22Rv1 (cell line): ENCODE measurements around the gene NOVA2.

Experiments used
- H3K27ac ChIP-seq: fragments of 450-650 bp; 2 replicates; pipeline ENCODE4 v1.5.1; 2017
- ZFX ChIP-seq: fragments of 450-650 bp; IDR thresholded peaks from 2 replicates; pipeline ENCODE4 v1.6.1; 2017; ENCODE audit warnings: antibody characterized with exemption, borderline replicate concordance
- TF ChIP-seq, protein P1 (sequence below): fragments of 450-650 bp; IDR thresholded peaks from 2 replicates; pipeline ENCODE4 v1.5.1; 2017; ENCODE audit warnings: mild to moderate bottlenecking

Gene NOVA2

DNA sequence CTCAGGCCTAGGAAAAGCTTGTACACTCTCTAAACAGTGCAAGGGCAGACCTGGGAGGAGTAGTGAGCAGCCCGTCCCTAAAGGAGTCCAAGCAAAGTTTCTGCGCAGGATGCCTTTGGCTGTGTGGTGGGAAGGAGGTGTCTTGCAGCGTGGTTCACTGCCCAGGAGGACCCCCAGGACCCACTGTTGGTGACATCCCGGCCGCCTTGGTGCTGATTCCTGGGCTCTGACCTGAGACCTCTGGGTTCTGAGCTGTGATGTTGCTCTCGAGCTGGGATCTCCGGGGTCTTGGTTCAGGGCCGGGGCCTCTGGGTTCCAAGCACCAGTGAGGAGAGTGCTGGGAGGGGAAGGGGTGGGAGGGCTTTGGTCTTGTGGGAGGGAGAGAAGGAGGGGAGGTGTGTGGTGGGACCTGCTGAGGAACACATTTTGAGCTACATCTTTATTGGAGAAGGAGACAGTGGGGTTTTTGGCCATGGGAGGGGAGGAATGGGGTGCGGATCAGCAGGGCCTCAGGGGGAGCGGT, 45.1 kb upstream of the NOVA2 start:
- no peak for TF ChIP-seq ZFX
- TF ChIP-seq, protein P1, sequence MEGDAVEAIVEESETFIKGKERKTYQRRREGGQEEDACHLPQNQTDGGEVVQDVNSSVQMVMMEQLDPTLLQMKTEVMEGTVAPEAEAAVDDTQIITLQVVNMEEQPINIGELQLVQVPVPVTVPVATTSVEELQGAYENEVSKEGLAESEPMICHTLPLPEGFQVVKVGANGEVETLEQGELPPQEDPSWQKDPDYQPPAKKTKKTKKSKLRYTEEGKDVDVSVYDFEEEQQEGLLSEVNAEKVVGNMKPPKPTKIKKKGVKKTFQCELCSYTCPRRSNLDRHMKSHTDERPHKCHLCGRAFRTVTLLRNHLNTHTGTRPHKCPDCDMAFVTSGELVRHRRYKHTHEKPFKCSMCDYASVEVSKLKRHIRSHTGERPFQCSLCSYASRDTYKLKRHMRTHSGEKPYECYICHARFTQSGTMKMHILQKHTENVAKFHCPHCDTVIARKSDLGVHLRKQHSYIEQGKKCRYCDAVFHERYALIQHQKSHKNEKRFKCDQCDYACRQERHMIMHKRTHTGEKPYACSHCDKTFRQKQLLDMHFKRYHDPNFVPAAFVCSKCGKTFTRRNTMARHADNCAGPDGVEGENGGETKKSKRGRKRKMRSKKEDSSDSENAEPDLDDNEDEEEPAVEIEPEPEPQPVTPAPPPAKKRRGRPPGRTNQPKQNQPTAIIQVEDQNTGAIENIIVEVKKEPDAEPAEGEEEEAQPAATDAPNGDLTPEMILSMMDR: no peak
- H3K27ac ChIP-seq: no peak overlapping the region

DNA sequence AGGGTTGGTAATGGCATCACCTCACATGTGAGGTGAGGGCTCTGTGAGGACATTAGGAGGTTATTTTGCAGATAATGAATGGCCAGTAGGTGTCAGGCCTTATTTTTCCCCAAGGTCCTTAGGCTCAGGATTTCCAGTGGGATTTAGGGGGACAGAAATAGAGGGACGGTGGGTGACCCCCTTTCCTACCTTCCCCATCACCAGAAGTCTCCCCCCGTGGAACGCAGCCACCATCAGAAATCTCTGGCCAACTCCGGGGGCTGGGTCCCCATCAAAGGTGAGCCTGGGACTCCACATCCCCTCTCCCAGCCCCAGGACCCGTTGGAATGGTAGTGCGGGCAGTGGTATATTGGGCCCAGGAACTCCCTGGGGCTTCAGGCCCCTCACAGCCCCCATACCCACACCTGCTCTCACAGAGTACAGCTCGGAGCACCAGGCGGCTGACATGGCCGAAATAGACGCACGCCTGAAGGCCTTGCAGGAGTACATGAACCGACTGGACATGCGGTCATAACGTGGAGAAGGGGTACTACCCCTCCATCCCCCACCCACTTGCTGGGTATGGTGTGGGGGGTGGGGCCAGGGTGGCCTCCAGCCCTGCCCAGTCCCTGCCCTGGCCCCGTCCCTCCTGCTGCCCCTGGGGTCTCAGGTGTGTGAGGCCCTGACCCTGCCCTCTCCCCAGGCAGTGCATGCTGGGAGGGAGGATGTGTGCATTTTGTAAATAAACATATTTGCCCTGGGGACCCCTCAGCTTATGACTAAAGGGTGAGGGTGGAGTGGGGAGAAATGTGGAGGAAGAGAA, 44.4 kb upstream of the NOVA2 start:
- no peak overlapping the region for H3K27ac ChIP-seq
- TF ChIP-seq ZFX: no peak
- TF ChIP-seq, protein P1: no peak

DNA sequence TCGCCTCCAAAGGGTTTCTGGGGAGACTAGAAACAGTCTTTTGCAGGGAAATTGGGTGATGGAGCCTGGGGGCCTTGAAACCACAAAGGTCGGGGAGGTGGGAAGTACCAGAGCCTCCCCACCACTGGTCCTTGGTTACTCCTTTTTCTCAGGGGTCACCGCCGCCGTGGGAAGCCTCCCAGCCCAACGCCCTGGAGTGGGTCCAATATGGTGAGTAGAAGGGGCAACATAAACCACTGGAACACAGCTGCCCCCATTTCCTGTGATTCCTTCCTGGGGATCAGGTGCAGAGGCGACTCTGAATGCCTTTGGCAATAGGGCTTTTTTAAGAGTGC, 43.4 kb upstream of the NOVA2 start:
- H3K27ac ChIP-seq: no peak overlapping the region
- no peak for TF ChIP-seq ZFX
- TF ChIP-seq, protein P1: peak; percentile 52

DNA sequence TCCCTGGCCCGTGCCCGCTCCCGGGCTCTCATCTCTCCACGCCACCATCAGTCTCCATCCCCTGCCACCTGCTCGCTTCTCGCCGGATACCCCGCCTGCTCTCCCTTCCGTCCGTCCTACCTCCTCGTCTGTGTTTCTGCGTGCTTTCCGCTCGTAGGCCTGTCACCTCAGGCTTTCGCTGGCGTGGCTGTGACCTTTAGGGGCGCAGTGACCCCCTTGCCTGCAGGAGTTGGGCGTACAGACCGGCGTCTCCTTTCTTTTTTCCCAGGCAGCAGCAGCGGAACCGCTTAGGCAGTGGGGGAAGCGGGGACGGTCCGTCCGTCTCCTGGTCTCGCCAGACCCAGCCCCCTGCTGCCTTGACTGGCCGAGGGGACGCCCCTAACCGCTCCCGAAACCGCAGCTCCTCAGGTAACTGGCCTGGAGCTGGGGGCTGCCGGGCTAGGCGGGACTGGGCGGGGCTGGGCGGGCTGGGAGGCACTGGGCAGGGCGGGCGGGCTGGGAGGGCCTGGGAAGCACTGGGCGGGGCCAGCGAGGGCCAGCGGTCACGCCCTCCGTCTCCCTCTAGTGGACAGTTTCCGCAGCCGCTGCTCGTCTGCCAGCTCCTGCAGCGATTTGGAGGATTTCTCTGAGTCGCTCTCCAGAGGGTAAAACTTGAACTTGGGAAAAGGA, 42.9 kb upstream of the NOVA2 start:
- peak overlapping the region; percentile 75 for H3K27ac ChIP-seq
- TF ChIP-seq ZFX: no peak
- TF ChIP-seq, protein P1: peak; percentile 87

DNA sequence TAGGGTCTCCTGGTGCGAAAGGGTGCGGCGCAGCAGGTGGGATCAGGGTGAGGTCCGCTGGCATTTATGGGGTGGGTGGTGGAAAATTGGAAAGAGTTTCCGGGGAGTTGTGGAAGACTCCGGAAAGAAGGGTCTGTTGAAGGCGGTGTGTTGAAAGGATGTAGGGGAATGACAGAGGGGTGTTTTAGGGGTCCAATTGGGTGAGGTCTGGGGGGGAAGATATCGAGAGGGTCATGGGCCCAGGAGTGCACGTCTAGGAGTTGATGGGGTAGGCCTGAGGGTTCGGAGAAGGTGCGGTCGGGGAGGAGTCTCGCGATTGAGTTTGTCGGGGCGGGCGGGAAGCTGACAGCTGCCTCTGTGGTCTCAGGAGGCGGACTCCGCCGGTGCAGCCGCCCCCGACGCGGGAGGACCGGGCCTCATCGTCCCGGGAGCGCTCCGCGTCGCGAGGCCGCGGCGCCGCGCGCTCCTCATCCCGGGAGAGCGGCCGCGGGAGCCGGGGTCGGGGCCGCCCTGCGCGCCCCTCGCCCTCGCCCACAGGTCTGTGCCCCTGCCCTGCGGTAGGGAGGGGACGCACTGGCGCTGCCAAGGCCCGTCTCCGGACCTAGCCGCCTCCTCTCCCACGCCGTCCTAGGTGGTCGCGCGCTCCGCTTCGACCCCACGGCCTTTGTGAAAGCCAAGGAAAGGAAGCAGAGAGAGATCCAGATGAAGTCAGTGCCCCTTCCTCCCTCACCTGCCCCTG, 42.2 kb upstream of the NOVA2 start:
- peak overlapping the region; percentile 75 for H3K27ac ChIP-seq
- no peak for TF ChIP-seq ZFX
- TF ChIP-seq, protein P1: no peak

DNA sequence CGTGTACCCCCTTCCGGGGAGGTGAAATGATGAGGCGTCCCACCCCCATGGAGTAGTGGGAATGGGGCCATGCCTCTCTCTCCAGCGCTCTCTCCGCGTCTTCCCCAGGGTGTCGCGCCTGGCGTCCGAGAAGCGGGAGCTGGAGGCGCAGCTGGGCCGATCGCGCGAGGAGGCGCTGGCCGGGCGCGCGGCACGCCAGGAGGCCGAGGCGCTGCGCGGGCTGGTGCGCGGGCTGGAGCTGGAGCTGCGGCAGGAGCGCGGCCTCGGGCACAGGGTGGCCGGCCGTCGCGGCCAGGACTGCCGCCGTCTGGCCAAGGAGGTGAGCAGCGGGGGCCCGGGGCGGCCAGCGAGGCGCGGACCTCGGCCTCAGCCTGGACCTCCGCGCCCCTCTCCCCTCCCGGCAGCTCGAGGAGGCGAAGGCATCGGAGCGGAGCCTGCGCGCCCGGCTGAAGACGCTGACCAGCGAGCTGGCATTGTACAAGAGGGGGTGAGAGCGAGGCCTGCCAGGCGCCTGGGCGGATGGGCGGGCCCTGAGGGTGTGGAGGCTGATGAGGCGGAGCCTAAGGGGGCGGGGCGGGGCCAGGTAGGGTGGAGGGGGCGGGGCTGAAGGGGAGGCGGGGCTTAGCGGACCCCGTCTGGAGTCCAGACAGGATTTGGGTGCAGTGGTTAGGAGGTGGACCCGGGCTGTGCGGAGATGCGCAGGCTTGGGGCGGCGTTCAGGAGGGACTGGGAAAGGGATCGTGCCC, 41.4 kb upstream of the NOVA2 start:
- no peak for TF ChIP-seq ZFX
- TF ChIP-seq, protein P1: peak; percentile 28; the same call in 1 of the 2 replicates
- H3K27ac ChIP-seq: peak overlapping the region; percentile 75
